Activated CD8-positive, alpha-beta memory T cell treated with anti-CD3 and anti-CD28 coated beads, Interleukin-2, amount 50 U/mL, for 4 hours (primary cell): ENCODE data around the gene HAT1.
"Not testable (repeated sequence)": the region's sequence is repeated elsewhere in the genome, so short reads cannot be mapped to it uniquely, and the experiment has no call there.

ENCODE experiments used
- DNase-seq: peaks from one replicate; pipeline ENCODE4 v3.0.0-alpha.2; 2020

Gene HAT1

DNA sequence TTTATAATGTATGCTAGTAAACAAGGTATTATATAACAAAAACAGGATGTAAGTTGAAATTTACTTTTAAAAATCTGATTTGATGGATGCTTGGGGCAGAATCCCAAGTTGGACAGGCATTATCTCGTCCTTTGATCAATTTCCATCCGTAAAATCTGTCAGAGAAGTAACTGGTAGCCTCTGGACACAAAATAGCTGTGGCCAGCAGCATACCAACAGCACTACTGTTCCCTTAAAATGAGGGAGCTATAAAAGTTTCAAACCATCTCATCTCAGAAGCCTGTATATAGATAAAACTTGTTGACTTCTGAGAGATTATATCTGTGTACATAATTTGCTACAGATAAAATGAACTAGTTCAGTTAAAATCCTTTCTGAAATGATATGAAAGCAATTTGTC, 62.8 kb downstream of the HAT1 start:
- DNase-seq: no peak

DNA sequence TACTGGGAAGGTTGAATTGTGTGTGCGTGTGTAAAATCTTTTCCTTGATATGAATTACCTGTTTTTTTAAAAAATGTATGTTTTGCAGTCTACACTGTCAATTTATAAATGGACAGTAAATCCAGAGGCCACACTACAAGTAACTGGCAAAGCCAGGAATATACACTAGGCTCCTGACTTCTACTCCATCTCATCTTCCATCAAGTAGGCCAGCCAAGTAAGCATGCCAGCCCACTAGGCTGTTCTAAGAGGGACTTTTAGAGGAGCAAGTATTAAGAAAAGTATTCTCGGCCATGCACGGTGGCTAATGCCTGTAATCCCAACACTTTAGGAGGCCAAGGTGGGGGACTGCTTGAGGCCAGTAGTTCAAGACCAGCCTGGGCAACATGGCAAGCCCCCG, 64.5 kb downstream of the HAT1 start:
- no peak for DNase-seq

GRCh38 chr2:171991027-171991426, 68.8 kb downstream of the HAT1 start:
- DNase-seq: no peak

GRCh38 chr2:171995586-171995985, 73.3 kb downstream of the HAT1 start:
- no peak for DNase-seq

DNA sequence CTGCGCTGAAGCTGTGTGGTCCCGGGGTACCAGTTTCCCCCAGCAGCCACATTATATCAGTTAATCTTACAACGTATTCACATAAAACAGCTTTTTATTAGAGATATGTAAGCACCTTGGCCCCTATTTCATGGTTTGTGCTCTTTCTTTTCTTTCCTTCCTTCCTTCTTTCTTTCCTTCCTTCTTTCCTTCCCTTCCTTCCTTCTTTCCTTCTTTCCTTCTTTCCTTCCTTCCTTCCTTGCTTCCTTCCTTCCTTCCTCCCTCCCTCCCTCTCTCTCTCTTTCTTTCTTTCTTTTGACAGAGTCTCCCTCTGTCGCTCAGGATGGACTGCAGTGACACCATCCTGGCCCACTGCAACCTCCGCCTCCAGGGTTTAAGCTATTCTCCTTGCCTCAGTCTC, 73.8 kb downstream of the HAT1 start:
- DNase-seq: no peak

DNA sequence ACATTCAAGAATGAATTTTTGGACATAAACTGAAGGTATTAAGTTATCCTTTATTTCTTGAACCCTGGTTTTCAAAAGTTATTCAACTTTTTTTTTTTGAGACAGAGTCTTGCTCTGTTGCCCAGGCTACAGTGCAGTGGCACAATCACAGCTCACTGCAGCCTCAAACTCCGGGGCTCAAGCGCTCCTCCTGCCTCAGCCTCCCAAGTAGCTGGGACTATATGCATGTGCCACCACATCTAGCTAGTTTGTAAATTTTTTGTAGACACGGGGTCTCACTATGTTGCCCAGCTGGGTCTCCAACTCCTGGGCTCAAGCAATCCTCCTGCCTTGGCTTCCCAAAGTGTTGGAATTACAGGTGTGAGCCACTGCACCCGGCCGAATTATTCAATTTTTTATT, 74.8 kb downstream of the HAT1 start:
- not testable (repeated sequence) for DNase-seq

DNA sequence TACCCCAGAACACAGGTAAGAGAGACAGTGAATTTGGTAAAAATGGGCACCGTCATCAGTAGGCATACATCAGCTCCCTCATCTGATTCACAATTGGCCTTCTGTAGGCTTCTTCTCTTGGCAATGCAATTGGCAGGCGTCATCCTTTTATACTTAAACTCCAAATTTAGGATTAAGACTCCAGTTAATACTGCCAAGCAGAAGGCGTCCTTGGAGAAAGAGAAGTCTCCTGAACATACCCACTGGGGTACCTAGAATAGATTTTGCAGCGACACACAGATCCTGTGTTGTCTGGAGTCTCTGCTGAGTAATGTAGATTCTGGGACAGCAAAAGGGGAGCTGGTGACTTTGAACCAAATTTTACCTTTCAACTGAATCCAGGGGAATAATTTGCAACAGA, 76.9 kb downstream of the HAT1 start:
- no peak for DNase-seq

- peak; percentile 85 for DNase-seq
Measured at GRCh38 chr2:171999604-172000469, 77.6 kb downstream of the HAT1 start, which contains the start of gene METAP1D. Gene METAP1D, plus strand, starts transcription at chr2:171999953. Its CDS starts 17 bp downstream, at chr2:171999970.

DNA sequence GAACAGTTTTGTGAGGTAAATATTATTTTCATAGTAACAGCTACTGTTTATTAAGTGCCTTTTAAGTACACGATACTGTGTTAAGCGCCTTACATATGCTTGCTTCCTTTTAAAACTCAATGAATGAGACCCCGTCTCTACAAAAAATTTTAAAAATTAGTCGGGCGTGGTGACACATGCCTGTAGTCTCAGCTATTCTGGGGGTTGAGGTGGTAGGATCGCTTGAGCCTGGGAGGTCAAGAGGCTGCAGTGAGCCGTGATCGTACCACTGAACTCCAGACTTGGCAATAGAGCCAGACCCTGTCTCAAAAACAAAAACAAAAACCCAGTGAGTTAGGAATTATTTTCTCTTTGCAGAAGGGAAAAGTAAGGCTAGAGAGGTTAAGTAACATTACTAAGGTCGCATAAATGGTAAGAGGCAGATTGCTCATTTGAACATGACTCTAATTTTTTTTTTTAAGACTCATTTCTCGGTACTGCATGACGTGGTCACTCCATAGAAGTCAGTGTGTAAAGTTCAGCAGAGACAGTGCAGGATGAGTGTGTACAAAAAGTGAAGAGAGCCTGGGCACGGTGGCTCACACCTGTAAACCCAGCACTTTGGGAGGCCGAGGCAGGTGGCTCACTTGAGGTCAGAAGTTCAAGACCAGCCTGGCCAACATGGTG, 78.6 kb downstream of the HAT1 start:
- no peak for DNase-seq

GRCh38 chr2:172007372-172007771, 85.1 kb downstream of the HAT1 start:
- DNase-seq: no peak

DNA sequence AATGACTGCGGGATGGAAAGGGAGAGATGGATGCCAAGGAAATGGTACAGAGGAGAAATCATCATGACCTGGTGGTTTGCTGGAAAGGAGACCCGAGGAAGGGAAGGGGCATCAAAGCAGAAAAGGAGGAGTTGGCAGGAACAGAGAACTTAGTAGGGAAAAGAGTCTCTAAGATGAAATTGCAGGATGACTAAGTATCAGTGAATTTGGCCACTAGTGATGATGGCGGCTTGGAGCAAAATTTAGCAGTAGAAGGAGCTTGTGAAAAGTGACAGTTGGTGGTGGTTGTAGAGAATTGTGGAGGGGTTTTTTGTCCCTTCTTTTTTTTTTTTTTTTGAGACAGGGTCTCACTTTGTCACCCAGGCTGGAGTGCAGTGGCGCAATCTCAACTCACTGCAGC, 87.6 kb downstream of the HAT1 start:
- DNase-seq: no peak

DNA sequence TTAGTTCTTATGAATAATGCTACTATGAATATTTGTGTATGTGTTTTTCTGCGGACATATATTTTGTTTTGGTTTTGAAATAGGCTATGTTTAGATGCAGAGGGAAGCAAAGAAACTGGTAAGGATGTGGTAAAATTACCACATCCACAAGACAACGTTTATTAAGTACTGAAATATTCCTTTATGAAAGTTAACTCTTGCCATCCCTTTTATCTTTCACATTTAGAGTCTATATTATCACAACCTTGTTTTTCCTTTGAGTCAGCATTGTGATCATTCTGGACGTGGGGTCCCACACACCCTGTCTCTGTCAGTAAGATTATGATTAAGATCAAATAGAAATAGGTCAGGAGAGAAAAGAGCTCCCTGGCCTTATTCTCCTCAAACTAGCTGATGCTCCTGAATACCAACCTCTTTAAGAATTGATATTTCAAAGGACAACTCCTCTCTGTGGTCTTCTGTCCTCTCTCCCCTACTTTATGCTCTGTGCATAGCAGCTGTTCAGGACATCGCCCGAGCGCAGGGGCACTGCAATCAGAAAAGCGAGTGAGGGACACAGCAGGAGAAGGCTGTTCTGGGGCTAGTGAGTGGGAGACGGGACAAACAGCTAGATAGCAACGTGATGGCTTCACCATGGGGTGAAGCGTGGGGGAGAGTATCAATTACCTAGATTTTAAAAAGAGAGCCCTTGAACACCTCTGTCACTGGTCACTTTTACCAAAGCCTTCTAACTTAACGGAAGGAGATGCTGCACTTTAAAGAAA, 89.7 kb downstream of the HAT1 start:
- DNase-seq: no peak

- DNase-seq: no peak
Measured at GRCh38 chr2:172012677-172013391, 90.6 kb downstream of the HAT1 start.

- no peak for DNase-seq
Measured at GRCh38 chr2:172013396-172013795, 91.1 kb downstream of the HAT1 start.

GRCh38 chr2:172021074-172021931, 99.0 kb downstream of the HAT1 start:
- DNase-seq: no peak

GRCh38 chr2:172021955-172022354, 99.7 kb downstream of the HAT1 start:
- DNase-seq: no peak

DNA sequence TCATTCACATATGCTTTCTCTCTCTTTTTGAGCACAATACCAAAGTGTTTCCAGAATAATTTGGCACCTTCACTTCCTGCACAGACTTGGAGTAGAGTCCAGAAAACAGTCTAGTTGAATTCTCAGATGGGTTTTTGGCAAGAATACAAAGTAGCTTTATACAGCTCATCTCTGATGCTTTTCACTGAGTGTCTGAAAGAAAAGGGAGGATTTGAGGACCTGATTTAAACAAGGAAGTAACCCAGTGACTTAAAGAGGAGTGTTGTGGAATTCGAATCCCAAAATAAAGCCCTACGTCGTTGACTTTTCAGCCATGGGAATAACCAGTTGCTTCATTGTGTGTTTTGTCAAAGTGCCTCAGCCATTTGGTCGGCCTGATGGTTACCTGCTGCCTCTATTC, 109.3 kb downstream of the HAT1 start:
- DNase-seq: no peak
